Vagina (tissue), 2 donors: ENCODE results near the gene CTAGE9. TPM values are rescaled to one million over a fixed set of nuclear protein-coding genes. Genes with fewer than 3 reads are reported as not detected.

Experiments used
- DNase-seq, 2 donors: peaks; one replicate each; pipeline ENCODE4 v3.0.0-alpha.2; 2017; ENCODE audit errors: extremely low spot score in 2 of 2
- H3K27ac ChIP-seq: fragments of 200-600 bp; sonication (generic); one replicate; pipeline ENCODE4 v1.5.1; 2019
- H3K27me3 ChIP-seq: fragments of 200-600 bp; sonication (generic); one replicate; pipeline ENCODE4 v1.5.1; 2019
- H3K36me3 ChIP-seq, 2 donors: fragments of 200-600 bp; sonication (generic); one replicate each; pipeline ENCODE4 v1.5.1; 2017 to 2019
- H3K4me1 ChIP-seq: fragments of 200-600 bp; sonication (generic); one replicate; pipeline ENCODE4 v1.5.1; 2019
- H3K4me3 ChIP-seq, 2 donors: fragments of 200-600 bp; sonication (generic); 1 replicate in 1 of 2; 2 replicates in 1 of 2; pipeline ENCODE4 v1.5.1; 2016 to 2019
- H3K9me3 ChIP-seq: fragments of 200-600 bp; sonication (generic); one replicate; pipeline ENCODE4 v1.5.1; 2019
- CTCF ChIP-seq, 3 experiments: fragments of 450-650 bp in 2 of 3; fragments of 200-600 bp in 1 of 3; sonication (generic) in 1 of 3; IDR thresholded peaks; one replicate each; pipeline ENCODE4 v1.5.1; 2017 to 2019; ENCODE audit warnings: antibody characterized with exemption in 3 of 3, mild to moderate bottlenecking in 2 of 3, moderate library complexity in 2 of 3
- POLR2A ChIP-seq, 2 donors: fragments of 450-650 bp; IDR thresholded peaks; one replicate each; pipeline ENCODE4 v1.6.1; 2017; ENCODE audit warnings: antibody characterized with exemption in 2 of 2, mild to moderate bottlenecking in 2 of 2, moderate library complexity in 2 of 2
- POLR2AphosphoS5 ChIP-seq, 2 donors: sonication (generic); formaldehyde crosslinking; IDR thresholded peaks; one replicate each; pipeline ENCODE4 v1.9.0; 2017; ENCODE audit warnings: antibody characterized with exemption in 2 of 2, mild to moderate bottlenecking in 2 of 2, low read depth in 1 of 2; ENCODE audit not compliant: insufficient read depth in 1 of 2
- intact Hi-C: fragments of 100-400 bp; cut with DNase I; formaldehyde crosslinking; loops from one replicate; pipeline ENCODE4 v1.15.1; 2023
- total RNA-seq: library from RNA; depleted of rRNA; stranded (reverse); fragments of >200 nt; gene quantifications from one replicate; pipeline ENCODE4 v1.2.3, GENCODE V29; 2016

CTAGE9 gene
- total RNA-seq, 1 donor from 2014 or later = not detected

- intact Hi-C loops = no loop called here
- Histone ChIP-seq H3K27me3 (no peaks in the 10 kb centered on the region), H3K9me3 (no peaks in the 10 kb centered on the region), H3K4me3 (no peak overlapping the region), H3K27ac (no peak overlapping the region), H3K36me3 (no peaks in the 10 kb centered on the region), H3K4me1 (no peaks in the 10 kb centered on the region)
- no peak for TF ChIP-seq POLR2AphosphoS5 (IDR thresholded peaks at IDR 0.05; ENCODE audit: insufficient read depth in 1 of 2, low read depth in 1 of 2)
- TF ChIP-seq CTCF (IDR thresholded peaks at IDR 0.05) = no peak
- no peak for TF ChIP-seq POLR2A (IDR thresholded peaks at IDR 0.05)
- DNase-seq = no peak
Observed at GRCh38 chr6:131744432-131745287, 33.8 kb upstream of the CTAGE9 start.

- Histone ChIP-seq H3K4me3 (no peak overlapping the region), H3K27ac (no peak overlapping the region), H3K9me3 (no peaks in the 10 kb centered on the region), H3K27me3 (no peaks in the 10 kb centered on the region), H3K4me1 (no peaks in the 10 kb centered on the region), H3K36me3 (no peaks in the 10 kb centered on the region)
- TF ChIP-seq POLR2AphosphoS5 (IDR thresholded peaks at IDR 0.05; ENCODE audit: insufficient read depth in 1 of 2, low read depth in 1 of 2) (no peak), POLR2A (IDR thresholded peaks at IDR 0.05) (no peak), CTCF (IDR thresholded peaks at IDR 0.05) (no peak)
- DNase-seq = no peak
- intact Hi-C loops = no loop called here
Observed at GRCh38 chr6:131741688-131742393, 31.0 kb upstream of the CTAGE9 start.

- Histone ChIP-seq H3K27ac (no peak overlapping the region), H3K27me3 (no peaks in the 10 kb centered on the region), H3K9me3 (no peaks in the 10 kb centered on the region), H3K4me3 (no peak overlapping the region), H3K4me1 (no peaks in the 10 kb centered on the region), H3K36me3 (no peaks in the 10 kb centered on the region)
- no peak for DNase-seq
- intact Hi-C loops = no loop called here
- TF ChIP-seq POLR2A (IDR thresholded peaks at IDR 0.05) (no peak), CTCF (IDR thresholded peaks at IDR 0.05) (no peak), POLR2AphosphoS5 (IDR thresholded peaks at IDR 0.05; ENCODE audit: insufficient read depth in 1 of 2, low read depth in 1 of 2) (no peak)
Observed at GRCh38 chr6:131740161-131740560, 29.3 kb upstream of the CTAGE9 start.

- Histone ChIP-seq H3K27ac (no peak overlapping the region), H3K9me3 (no peaks in the 10 kb centered on the region), H3K4me3 (no peak overlapping the region), H3K27me3 (no peaks in the 10 kb centered on the region), H3K4me1 (no peaks in the 10 kb centered on the region), H3K36me3 (no peaks in the 10 kb centered on the region)
- TF ChIP-seq POLR2A (IDR thresholded peaks at IDR 0.05) (no peak), CTCF (IDR thresholded peaks at IDR 0.05) (no peak), POLR2AphosphoS5 (IDR thresholded peaks at IDR 0.05; ENCODE audit: insufficient read depth in 1 of 2, low read depth in 1 of 2) (no peak)
- intact Hi-C loops = no loop called here
- DNase-seq = no peak
Observed at GRCh38 chr6:131739136-131739535, 28.3 kb upstream of the CTAGE9 start.

GRCh38 chr6:131736811-131737210, 26.0 kb upstream of the CTAGE9 start:
- Histone ChIP-seq H3K4me1 (no peaks in the 10 kb centered on the region), H3K36me3 (no peaks in the 10 kb centered on the region), H3K27me3 (no peaks in the 10 kb centered on the region), H3K9me3 (no peaks in the 10 kb centered on the region), H3K4me3 (no peak overlapping the region), H3K27ac (no peak overlapping the region)
- intact Hi-C loops = no loop called here
- no peak for TF ChIP-seq CTCF (IDR thresholded peaks at IDR 0.05)
- TF ChIP-seq POLR2A (IDR thresholded peaks at IDR 0.05) = no peak
- no peak for TF ChIP-seq POLR2AphosphoS5 (IDR thresholded peaks at IDR 0.05; ENCODE audit: insufficient read depth in 1 of 2, low read depth in 1 of 2)
- no peak for DNase-seq
